Left kidney (tissue), 2 donors: ENCODE results near the gene IHH. TPM values are rescaled to one million over a fixed set of nuclear protein-coding genes. Genes with fewer than 3 reads are reported as not detected.

Source experiments
- DNase-seq: peaks from one replicate; pipeline ENCODE4 v3.0.0-alpha.2; 2013
- polyA plus RNA-seq: library from polyadenylated mRNA; unstranded; fragments of 120-200 nt; gene quantifications from one replicate; pipeline ENCODE4 v1.2.1, GENCODE V29; 2013; ENCODE audit not compliant: insufficient read length

The IHH gene
- polyA plus RNA-seq, 1 donor: 1.7 TPM

- no peak for DNase-seq
Observed at GRCh38 chr2:219076253-219076652, 15.5 kb upstream of the IHH start.

GRCh38 chr2:219073413-219074129 is 12.8 kb upstream of the IHH start:
- peak; percentile 69 for DNase-seq

GRCh38 chr2:219072741-219073250 is 12.1 kb upstream of the IHH start:
- no peak for DNase-seq

GRCh38 chr2:219071131-219071816 is 10.6 kb upstream of the IHH start:
- no peak for DNase-seq

- no peak for DNase-seq
Observed at GRCh38 chr2:219065484-219065883, 4.8 kb upstream of the IHH start.

- no peak for DNase-seq
Observed at GRCh38 chr2:219062081-219062480, 1.4 kb upstream of the IHH start.

GRCh38 chr2:219059725-219060682 is 717 bp downstream of the IHH start:
- no peak for DNase-seq

GRCh38 chr2:219059375-219059724 is 1.4 kb downstream of the IHH start:
- DNase-seq: no peak

GRCh38 chr2:219058541-219059374 is 2.0 kb downstream of the IHH start:
- DNase-seq: no peak

- peak; percentile 51 for DNase-seq
Observed at GRCh38 chr2:219057709-219058540, 2.8 kb downstream of the IHH start.

GRCh38 chr2:219056896-219057708 is 3.6 kb downstream of the IHH start:
- DNase-seq: no peak

- no peak for DNase-seq
Observed at GRCh38 chr2:219056176-219056895, 4.4 kb downstream of the IHH start.

GRCh38 chr2:219054956-219055903 is 5.5 kb downstream of the IHH start:
- DNase-seq: no peak

GRCh38 chr2:219049282-219049681 is 11.4 kb downstream of the IHH start:
- DNase-seq: no peak

GRCh38 chr2:219045937-219046550 is 14.7 kb downstream of the IHH start:
- peak; percentile 67 for DNase-seq

- DNase-seq: no peak
Observed at GRCh38 chr2:219042750-219043149, 18.0 kb downstream of the IHH start.

GRCh38 chr2:219042157-219042556 is 18.6 kb downstream of the IHH start:
- DNase-seq: no peak
